ENCODE measurements around the gene DCLK1.

- TF ChIP-seq CTCF (conservative IDR thresholded peaks at IDR 0.05) (no peak), EZH2 (IDR thresholded peaks at IDR 0.05; ENCODE audit: low read depth) (no peak)
These were observed 84.5 kb downstream of the DCLK1 start for GRCh38 chr13:36046672-36047071.
